EL (cell line): ENCODE results near the gene CSHL1.
"Not testable (repeated sequence)": the region's sequence is repeated elsewhere in the genome, so short reads cannot be mapped to it uniquely, and the experiment has no call there.

ENCODE experiments used
- DNase-seq: peaks from one replicate; pipeline ENCODE4 v3.0.0-alpha.2; 2016

The CSHL1 gene

DNA sequence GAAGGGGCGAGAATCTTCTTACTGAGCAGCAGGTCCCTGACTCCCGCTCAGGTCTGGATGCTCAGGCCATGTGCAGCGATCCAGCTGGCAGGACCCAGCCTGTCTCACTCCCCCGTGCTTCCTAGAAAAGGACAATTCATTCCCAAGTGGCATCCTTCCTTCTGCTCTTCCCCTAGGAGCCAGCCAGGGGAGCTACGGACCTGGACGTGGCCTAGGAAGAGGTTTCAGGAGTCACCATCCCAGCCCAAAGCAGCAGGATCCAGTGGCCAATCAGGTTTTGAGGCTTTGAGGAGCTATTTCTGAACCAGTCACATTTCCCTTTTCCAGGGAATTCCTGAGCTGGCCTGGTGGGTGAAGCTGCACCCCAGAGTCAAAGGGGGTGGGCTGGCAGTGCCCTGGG is 28.8 kb upstream of the CSHL1 start:
- no peak for DNase-seq

DNA sequence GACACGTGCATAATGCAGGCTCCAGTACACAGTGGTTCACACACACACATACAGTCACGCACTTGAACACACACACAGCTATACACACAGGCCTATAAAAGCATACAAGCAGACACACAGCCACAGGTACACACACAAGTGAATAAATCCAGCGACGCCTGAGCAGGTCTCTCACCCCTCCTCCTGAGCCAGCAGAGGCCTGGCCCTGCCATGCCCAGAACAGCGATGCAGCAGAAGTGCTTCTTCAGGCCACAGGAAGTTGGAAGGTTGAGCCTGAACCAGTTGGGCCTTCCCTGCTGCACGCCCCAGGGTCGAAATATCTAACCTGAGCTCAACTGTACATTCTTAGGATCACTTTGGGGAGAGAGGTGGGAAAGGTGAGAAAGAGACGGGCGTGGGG is 28.3 kb upstream of the CSHL1 start:
- DNase-seq = no peak

DNA sequence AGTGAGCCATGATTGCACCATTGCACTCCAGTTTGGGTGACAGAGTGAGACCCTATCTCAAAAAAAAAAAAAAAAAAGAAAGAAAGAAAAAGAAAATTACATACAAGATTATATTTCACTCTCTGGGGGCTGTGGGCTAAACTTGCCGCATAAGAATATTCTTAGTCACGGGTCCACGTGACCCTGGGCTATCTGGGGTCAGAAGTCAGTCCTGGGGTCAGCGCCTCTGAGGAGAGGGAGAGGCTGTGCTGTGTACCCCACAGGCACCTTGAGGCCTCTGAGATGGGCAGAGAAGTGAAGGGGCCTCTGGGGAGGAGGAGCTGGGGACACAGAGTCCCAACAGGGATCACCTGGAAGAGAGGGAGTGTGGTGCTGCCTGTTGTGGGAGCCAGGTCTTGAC is 26.9 kb upstream of the CSHL1 start:
- no peak for DNase-seq

DNA sequence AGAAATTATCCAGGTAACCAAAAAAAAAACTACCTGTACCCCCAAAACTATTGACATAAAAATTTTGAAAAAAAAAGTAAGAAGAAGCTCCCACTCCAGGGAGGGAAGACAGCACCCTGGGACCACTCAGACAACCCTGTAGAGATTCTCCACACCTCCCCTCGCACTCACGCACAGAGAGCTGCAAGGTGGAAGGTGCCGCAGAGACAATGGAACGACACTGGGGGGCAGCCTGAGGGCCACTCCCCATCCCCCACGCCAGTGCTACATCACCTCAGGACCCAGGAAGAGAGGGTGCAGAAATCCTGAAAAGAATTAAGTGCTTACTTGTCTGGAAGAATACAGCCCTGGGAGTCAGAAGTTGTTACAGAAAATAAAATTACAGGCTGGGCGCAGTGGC is 26.3 kb upstream of the CSHL1 start:
- no peak for DNase-seq

DNA sequence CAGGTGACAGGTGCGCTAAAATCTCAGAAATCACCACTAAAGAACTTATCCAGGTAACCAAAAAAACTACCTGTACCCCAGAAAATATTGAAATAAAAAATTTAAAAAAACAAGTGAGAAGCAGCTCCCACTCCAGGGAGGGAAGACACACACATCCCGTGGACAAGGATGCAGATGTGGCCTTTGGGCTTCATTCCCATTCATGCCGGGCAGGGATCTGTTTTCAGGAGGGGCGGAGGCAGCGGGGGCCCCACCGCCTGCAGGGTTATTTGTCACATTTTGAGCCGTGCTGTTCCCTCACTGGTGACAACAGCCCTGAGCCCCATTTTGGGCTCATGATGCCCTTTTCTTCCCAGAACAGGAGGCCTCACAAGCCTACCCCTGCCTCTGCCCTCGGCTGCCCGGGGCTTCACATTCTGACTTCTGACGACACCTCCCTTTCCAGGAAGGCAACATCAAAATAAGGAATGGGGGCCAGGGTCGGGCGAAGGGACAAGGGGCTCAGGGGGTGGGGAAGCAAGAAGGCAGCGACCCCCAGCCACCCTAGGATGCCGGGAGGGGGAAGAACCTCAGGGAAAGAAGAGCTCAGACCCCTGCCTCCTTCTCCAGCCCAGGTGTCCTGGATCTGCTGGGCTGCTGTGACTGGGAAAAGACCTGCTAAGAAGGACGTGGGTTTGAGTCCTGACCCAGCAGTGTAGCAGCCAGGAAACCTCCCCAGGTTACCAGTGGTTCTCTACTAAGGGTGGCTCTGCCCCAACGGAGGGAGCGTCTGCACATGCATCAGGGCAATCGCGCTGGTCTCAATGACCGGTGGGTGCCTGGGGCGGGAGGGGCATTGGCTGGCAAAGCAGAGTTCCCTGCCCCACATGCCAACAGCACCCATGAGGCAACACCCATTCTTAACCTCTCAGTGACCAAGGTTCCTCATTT is 23.4 kb upstream of the CSHL1 start:
- DNase-seq = no peak

DNA sequence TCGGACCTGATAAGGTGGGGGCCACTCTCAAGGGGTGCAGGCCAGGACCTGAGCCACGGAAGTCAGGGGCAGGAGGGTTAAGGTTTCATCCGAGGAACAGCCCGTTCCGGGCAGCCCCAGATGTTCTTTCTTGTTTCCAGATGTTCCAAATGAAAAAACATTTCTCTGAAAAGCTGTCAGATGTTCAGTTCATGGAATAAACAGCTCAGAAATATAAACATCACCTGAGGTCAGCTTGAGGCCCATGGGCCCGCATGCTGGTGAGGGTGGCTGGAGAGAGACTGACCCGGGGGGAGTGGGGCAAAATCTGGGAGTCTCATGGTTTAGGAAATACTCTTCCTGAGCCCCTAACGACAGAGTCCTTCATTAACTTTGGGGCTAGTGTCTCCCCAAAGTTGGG is 22.5 kb upstream of the CSHL1 start:
- no peak for DNase-seq

DNA sequence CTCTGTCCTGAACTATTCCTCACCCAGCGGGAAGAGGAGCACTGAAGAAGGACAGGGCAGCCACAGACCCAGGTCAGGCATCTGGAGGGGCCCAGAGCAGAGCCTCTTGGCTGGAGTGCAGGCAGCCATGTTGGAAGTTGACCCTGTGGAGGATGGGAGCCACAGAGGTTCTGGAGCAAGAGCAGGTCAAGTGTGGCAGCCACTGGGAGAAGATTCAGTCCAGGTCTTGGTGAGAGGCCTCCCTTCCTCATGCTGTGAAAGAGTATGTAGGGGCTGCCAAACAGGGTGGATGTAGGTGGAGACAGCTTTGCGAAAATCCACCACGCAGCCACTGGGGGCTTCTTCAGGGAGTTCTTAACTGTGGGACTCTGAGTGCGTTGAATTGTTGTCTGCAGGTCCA is 21.7 kb upstream of the CSHL1 start:
- no peak for DNase-seq

DNA sequence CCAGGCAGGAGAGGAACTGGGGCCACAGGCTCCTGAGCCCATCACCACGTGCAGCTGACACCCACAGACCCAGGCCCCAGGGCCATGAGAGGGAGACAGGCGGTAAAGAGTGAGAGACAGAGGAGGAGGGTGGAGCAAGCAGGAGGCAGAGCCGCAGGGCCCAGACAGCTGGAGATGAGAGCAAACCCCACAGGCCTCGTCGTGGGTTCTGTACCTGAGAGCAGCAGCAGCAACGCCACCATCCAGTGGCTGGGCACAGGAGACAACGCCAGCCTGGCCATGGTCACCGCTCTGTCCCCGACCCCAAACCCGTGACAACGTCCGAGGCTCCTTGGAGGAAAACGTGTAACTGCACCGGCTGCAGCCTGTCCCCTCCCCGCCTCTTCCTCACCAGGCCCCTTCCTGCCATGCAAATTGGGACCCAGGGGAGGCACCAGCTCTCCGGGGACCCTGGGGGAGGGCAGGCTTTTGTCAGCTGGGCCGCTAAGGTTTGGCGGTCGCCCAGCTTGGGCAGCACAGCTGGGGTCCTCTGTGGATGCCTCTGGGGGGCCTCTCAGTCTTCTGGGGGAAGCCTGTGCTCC is 21.0 kb upstream of the CSHL1 start, which contains the start of gene CD79B:
Gene CD79B (minus strand): TSS at position 351 of the 581 bp plus-strand sequence. CDS start 70 bp downstream, at position 281.
- DNase-seq = no peak

DNA sequence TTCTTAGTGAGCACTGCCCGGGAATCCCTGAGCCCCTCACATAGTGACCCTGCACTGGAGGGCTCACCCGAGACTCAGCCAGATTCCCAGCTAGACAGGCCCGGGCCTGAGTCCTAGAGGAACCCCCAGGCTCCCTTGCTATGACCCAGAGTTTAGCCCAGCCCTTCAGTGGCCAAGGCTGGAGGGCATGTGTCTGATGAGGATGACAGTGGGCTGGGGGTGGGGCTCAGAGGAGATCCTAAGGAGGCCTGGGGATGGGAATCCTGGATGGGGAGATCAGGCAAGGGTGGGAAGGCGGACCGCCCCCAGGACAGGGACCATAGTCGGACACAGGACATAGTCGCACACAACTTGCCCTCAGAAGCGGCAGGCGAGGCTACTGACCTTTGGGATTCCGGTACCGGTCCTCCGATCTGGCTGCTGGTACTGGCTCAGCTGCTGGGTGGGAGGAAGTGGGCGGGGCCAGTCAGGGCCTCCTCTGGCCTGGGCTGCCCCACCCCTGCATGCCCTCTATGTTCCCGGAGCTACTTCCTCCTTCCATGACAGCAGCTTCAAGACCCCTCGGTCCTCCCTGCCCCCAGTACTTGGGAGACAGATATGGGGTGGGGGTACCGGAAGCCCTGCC is 20.0 kb upstream of the CSHL1 start:
- DNase-seq = peak; percentile 32

DNA sequence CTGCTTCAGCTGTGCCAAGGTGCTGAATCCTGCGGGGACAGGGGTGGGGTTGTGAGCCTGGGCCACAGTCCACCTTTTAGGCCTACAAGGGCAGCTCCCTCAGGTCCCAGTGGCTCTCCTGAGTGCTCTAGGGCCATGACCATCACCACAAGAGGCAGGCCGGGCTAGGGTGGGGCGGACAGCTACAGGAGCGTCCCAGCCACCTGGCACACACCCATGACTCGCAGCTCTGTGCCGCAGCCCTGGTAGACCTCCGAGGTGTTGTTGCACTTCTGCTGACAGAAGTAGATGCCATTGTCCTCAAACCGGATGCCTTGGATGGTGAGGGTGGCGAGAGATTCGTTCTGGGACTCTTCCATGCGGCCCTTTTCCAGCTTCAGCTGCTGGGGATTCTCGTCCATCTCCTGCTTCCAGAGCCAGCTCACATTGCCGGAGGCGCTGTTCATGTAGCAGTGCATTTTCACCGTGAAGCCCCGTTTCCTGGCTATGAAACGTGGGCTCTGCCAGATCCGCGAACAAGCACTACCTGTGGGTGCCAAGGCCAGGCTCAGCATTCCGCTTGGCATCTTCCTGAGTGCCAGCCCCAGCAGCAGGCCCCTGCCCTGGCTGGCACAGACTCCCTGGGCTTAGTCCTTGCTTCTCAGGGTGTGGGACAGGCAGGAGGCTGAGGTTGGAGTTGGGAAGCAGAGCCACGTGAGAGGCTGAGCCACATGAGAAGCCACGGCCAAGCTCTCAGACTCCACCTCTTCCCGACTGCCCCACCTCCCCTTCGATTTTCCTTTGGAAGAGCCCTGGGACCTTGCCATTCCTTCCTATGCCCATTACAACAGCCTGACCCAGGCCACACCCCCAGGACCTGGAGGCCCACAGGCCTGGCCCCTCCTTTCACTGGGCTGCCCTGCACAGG is 19.1 kb upstream of the CSHL1 start:
- DNase-seq = no peak

DNA sequence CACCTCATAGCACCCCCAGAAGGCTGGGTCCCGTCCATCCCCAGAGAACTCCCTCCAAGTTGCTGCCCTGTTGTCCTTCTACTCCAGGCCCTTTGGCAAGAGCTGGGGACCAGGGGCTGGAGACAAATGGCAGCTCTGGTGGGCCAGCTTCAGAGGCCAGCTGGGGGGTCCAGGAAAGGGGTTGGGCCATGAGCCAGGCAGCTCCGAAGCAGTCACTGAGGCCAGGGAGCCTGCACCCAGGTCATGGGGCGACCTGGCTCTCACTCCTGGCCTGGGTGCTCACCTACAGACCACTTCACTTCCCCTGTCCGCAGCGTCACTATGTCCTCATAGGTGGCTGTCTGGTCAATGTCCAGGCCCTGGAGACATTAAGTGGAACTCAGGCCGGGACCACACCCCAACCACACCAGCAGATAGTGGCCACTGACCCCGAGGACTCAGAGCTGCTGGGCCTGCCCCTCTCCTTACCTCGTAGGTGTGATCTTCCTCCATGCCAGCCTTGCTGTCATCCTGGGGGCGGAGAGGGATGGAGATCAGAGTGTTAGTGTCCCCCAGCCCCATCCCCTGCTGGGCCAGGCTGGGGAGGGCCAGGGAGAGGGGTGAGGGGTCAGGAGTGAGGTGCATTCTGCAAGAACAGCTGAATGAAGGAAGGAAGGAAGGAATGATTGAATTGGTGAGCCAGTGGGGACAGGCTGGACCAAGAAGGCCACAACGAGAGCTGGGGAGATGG is 18.1 kb upstream of the CSHL1 start:
- no peak for DNase-seq

DNA sequence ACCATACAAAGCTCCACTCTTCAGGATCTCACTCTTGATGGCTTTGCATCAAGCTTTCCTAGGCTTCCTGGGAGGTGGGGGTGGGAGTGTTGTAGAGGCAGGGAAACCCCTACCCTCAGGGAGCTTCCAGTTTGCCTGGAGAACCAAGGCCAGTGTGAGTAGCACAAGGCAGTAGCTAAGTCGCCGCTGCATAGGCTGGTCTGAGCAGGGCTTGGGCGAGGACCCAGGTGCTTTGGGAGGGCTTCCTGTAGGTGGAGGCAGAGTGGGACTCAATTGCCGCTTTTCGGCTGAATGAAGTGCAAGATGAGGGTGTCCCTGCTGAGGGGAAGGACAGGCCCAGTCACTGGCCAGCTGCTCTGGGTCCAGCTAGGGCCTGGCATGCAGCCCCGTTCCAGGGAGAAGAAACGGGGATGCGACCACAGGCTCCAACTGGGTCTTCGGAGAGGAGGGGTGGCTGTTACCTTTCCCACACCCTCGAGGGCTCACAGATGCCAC is 17.2 kb upstream of the CSHL1 start:
- DNase-seq = no peak

DNA sequence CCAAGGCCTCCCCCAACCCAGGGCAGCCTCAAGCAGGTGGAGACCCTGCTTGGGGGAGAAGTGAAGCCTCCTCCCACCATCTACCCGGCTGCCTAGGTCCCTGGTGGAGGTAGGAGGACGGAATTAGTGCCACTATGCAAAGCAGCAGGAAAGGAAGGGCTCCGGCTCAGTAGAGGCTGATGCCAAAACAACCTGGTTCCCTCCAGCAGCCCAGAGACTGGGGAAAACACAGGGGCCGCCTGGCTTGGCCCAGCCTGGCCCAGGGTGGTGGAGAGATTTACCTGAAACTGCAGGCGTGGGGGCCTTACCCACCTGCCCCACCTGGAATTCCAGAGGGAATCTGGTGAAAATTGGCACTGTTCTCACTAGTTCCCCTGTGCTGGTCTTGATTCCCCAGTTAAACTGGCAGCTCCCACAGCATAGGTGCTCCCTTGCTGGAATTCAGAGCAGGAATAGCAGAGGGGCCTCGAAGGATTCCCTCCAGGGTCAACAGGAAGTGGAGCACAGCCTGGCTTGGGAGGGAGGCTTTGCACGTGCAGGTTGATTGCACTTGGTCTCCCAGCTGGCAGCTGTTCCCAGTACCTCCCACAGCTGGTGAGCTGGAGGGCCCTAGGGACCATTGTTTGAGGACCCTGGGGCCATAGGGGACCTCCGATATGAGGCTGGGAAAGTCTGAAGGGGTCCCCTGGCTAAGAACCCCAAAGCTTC is 16.6 kb upstream of the CSHL1 start:
- no peak for DNase-seq

DNA sequence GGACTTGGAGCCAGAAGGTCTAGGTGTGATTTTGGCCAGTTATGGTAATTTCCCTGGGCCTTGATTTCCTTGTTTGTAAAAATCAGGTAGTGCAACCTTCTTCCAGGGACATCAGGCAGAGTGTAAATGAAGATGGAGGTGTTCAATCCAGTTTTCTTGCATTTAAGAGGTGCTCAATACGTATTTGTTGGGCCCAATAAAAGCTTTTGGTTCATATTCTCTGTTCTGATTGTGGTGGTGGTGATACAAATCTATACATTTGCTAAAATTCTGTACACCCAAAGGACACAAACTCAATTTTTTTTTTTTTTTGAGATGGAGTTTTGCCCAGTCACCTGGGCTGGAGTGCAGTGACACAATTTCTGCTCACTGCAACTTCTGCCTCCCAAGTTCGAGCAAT is 15.1 kb upstream of the CSHL1 start:
- DNase-seq = no peak

DNA sequence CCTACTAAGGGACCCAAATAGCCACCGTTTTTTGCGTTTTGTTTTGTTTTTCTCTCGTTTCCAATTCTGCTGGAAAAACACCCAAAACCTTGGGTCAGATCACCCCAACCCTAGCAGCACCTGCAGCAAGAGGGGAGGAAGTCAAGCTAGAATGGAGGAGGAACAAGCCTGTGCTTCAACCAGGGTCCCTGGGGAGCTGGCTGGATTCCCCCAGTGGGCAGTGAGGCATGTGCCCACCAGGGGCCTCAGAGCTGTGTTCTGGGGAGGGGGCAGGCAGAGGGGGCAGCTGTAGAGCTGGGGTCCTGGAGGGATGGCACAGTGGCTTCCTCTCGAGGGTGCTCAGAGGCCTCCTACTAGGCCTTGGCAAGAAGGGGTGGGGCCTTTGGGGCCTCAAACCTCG is 14.6 kb upstream of the CSHL1 start:
- no peak for DNase-seq

DNA sequence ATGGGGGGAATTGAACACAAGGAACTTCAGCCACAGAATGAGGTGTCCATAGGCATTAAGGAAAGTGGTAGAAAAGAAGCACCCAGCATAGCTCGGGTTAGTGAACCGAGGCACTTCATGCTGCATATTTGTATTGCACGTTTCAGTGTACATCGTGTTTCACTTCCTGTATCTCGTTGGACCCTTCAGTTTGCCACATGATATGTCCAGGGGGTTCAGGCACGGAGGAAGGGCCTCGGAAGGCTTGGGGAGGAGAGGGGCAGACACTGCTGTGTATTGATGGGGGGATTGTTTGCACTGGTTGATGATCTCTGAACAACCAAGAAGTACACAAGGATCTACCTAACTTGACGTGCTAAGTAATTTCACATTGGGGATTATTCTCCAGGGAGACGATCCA is 11.3 kb upstream of the CSHL1 start:
- not testable (repeated sequence) for DNase-seq

DNA sequence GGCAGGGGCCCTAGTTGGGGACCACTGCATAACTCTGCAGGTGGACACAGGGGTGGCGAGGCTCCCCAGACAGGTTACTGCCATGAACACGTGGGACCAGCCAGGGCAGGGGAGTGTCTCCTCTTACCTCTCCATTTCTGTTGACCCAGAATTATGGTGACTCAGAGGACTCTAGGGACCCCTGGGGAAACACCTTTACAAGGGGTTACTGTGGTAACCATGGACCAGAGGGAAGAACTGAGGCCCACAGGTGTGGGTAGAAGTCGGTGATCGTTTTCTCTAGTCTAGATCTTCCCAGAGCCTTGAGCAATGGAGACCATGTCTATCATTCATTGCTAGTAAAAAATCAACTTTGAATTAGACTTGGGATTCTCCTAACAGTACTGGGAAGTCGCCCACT is 9.7 kb upstream of the CSHL1 start:
- not testable (repeated sequence) for DNase-seq

DNA sequence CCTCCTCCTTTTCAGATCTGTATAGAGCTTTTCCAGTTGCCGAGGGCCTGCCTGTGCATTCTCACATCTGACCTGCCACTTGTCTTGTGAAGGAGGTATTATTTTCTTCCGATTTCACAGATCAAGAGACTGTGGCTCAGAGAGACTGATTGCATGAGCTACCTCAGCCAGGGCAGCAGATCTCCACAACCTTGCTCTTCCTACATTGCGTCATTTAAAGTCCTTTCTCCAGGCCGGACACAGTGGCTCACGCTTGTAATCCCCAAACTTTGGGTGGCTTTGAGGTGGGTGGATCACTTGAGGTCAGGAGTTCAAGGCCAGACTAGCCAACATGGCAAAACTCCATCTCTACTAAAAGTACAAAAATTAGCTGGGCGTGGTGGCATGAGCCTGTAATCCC is 9.0 kb upstream of the CSHL1 start:
- DNase-seq = not testable (repeated sequence)

DNA sequence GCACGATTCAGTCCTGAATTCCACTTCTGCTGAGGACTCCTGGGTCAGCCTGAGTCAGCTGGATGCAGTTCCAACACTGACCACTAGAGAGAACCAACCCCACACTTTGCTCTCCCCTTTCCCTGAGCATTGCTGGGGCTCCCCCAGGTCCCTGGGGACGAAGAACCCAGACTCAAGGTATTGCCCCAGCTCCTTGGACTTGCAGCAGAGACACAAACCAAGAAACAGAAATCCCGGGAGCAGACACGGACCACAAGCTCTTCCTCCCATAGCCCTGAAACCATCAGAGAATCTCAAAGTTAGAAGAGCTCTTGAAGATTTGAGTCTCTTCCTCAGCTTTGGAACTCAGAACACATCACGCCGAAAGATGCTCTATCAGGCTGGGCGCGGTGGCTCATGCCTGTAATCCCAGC is 8.3 kb upstream of the CSHL1 start:
- DNase-seq = peak; percentile 69

DNA sequence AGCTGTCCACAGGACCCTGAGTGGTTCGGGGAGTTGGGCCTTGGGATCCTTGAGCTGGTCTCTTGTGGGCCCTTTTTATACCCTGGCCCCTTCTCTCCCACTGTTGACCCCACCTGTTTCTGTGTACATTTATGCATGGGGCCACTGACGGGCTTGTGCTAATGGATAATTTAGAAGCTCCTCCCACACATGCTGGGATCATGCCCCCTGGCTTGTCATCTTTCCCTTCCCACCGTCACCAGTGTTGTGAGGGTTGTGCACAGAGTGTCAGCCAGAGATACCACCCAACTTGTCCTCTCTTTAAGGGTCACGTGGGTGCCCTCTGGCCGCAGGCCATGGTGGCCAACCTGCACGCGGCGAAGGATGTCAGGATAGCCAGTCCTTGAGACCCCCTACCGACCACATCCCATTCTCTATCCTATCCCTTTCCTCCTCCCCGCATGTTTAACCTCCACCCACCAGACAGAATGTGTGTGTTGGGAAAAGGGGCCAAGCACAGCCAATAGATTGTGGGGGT is 7.8 kb upstream of the CSHL1 start, which contains the start of gene GH1:
Gene GH1 (minus strand): TSS at position 51 of the 517 bp plus-strand sequence. CDS start 63 bp downstream, outside the sequence.
- DNase-seq = not testable (repeated sequence)

DNA sequence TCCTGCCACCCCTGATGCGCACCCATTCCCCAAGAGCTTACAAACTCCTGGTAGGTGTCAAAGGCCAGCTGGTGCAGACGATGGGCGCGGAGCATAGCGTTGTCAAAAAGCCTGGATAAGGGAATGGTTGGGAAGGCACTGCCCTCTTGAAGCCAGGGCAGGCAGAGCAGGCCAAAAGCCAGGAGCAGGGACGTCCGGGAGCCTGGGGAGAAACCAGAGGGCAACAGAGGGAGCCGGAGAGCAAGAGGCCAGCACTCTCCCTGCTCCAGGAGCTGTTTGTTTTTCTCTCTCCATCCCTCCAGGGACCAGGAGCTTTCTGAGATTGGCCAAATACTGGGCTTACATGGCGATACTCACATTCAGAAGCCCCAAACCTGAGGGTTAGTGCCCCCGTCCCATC is 7.2 kb upstream of the CSHL1 start:
- no peak for DNase-seq
